Endothelial cell of umbilical vein (primary cell): Measurements from ENCODE around the gene DPM2. TPM values are rescaled to one million over a fixed set of nuclear protein-coding genes. Genes with fewer than 3 reads are reported as not detected.

Experiments
- BruUV-seq: library from RNA; stranded (reverse); fragments of 400-500 nt; replicated peaks from 2 replicates; lab custom pipeline; 2021; lab: Mats Ljungman, UMichigan
- CTCF ChIA-PET: fragments of 300-600, 350-600 bp; sonication (Branson Sonifier 250); formaldehyde crosslinking; loops from one replicate; lab custom pipeline; 2021; ENCODE audit warnings: antibody characterized with exemption, inconsistent platforms; lab: Charles Lee
- POLR2A ChIA-PET: fragments of 300-600, 350-600 bp; sonication (Branson Sonifier 250); formaldehyde crosslinking; loops from one replicate; lab custom pipeline; 2021; ENCODE audit warnings: antibody characterized with exemption, inconsistent platforms; lab: Charles Lee
- DNase-seq: peaks from one replicate; pipeline ENCODE4 v3.0.0-alpha.2; 2011; ENCODE audit warnings: low read depth, low spot score
- FAIRE-seq: peaks from 2 replicates; lab custom pipeline; 2011; peaks lifted over from hg19 to GRCh38; lab: Jason Lieb, UNC
- H2AFZ ChIP-seq: 2 replicates; pipeline ENCODE4 v1.6.0; 2012; ENCODE audit warnings: low read depth, low read length, control low read depth, inconsistent platforms
- H3K27ac ChIP-seq: 2 replicates; pipeline ENCODE4 v1.5.1; 2011; ENCODE audit warnings: low read depth, mild to moderate bottlenecking, control low read depth, low read length, moderate library complexity; ENCODE audit not compliant: insufficient read depth
- H3K27me3 ChIP-seq, 2 experiments: 2 replicates each; pipeline versions ENCODE4 v1.6.0 to v1.6.1; 2011; ENCODE audit warnings: low read length in 2 of 2, mixed read lengths in 1 of 2; ENCODE audit not compliant: control insufficient read depth in 2 of 2, insufficient read depth in 2 of 2
- H3K36me3 ChIP-seq, 2 experiments: 2 replicates in 1 of 2; 3 replicates in 1 of 2; pipeline ENCODE4 v1.5.1; 2011; ENCODE audit warnings: low read length in 2 of 2, mild to moderate bottlenecking in 1 of 2, moderate library complexity in 1 of 2; ENCODE audit not compliant: control insufficient read depth in 2 of 2, insufficient read depth in 2 of 2; ENCODE audit errors: extremely low read depth in 1 of 2
- H3K4me1 ChIP-seq: 3 replicates; pipeline ENCODE4 v1.5.1; 2011; ENCODE audit warnings: mild to moderate bottlenecking, low read length; ENCODE audit not compliant: control insufficient read depth, insufficient read depth; ENCODE audit errors: extremely low read depth
- H3K4me2 ChIP-seq: 2 replicates; pipeline ENCODE4 v1.6.1; 2011; ENCODE audit warnings: low read length, control low read depth, mixed read lengths; ENCODE audit not compliant: insufficient read depth
- H3K4me3 ChIP-seq, 3 experiments: fragments of 200-600 bp in 1 of 3; sonication (generic), shearing (Covaris generic) in 1 of 3; replicated peaks in 1 of 3; 2 replicates each; pipeline ENCODE4 v1.5.1; 2011 to 2016; ENCODE audit warnings: control low read depth in 3 of 3, low read length in 3 of 3, mild to moderate bottlenecking in 2 of 3, inconsistent platforms in 1 of 3, low read depth in 1 of 3, moderate library complexity in 1 of 3; ENCODE audit not compliant: insufficient read depth in 1 of 3
- H3K79me2 ChIP-seq: 2 replicates; pipeline ENCODE4 v1.6.0; 2012; ENCODE audit warnings: low read length, inconsistent platforms; ENCODE audit not compliant: control insufficient read depth, insufficient read depth
- H3K9ac ChIP-seq: replicated peaks from 2 replicates; pipeline ENCODE3; 2011; ENCODE audit warnings: low read length, control low read depth; ENCODE audit not compliant: insufficient read depth; ENCODE audit errors: extremely low read depth
- H3K9me1 ChIP-seq: replicated peaks from 3 replicates; pipeline ENCODE4 v1.6.0; 2011; ENCODE audit warnings: mild to moderate bottlenecking, low read length; ENCODE audit not compliant: control insufficient read depth, insufficient read depth; ENCODE audit errors: extremely low read depth
- H3K9me3 ChIP-seq: replicated peaks from 2 replicates; pipeline ENCODE4 v1.5.1; 2012; ENCODE audit warnings: low read length, inconsistent platforms; ENCODE audit not compliant: control insufficient read depth, insufficient read depth
- H4K20me1 ChIP-seq: replicated peaks from 2 replicates; pipeline ENCODE3; 2011; ENCODE audit warnings: mild to moderate bottlenecking, low read length; ENCODE audit not compliant: control insufficient read depth, insufficient read depth; ENCODE audit errors: extremely low read depth
- EZH2 ChIP-seq: IDR thresholded peaks from 2 replicates; pipeline ENCODE4 v1.6.1; 2012; ENCODE audit warnings: borderline replicate concordance, low read depth, mild to moderate bottlenecking, moderate library complexity, low read length, inconsistent platforms; ENCODE audit not compliant: severe bottlenecking
- FOS ChIP-seq: IDR thresholded peaks from 2 replicates; pipeline ENCODE4 v1.6.1; 2011; ENCODE audit warnings: mild to moderate bottlenecking, low read length, moderate library complexity, borderline replicate concordance; ENCODE audit not compliant: insufficient read depth
- GATA2 ChIP-seq: IDR thresholded peaks from 2 replicates; pipeline ENCODE4 v1.7.0; 2011; ENCODE audit warnings: low read depth, mild to moderate bottlenecking, moderate library complexity, mixed read lengths, low read length; ENCODE audit not compliant: insufficient read length, insufficient read depth
- JUN ChIP-seq: IDR thresholded peaks from 2 replicates; pipeline ENCODE4 v1.6.1; 2011; ENCODE audit warnings: borderline replicate concordance, low read depth; ENCODE audit not compliant: insufficient read length, insufficient read depth
- MYC ChIP-seq: IDR thresholded peaks from one replicate; pipeline ENCODE4 v1.6.1; 2011; ENCODE audit warnings: mild to moderate bottlenecking, low read depth, low read length
- POLR2A ChIP-seq: IDR thresholded peaks from 2 replicates; pipeline ENCODE4 v1.6.1; 2012; ENCODE audit warnings: low read depth, mild to moderate bottlenecking, control low read depth, low read length
- POLR2AphosphoS5 ChIP-seq: IDR thresholded peaks from 2 replicates; pipeline ENCODE4 v1.6.1; 2012; ENCODE audit warnings: low read depth, mild to moderate bottlenecking, control low read depth, low read length, moderate library complexity; ENCODE audit not compliant: insufficient read depth
- dilution Hi-C: fragments of 300-500 bp; cut with MboI; formaldehyde crosslinking; loops from one replicate; pipeline ENCODE4 v1.15.0; 2019; ENCODE audit warnings: low sequenced_read_pairs; ENCODE audit not compliant: extremely low pct_ligation_motif_present
- intact Hi-C: fragments of 100-400 bp; cut with micrococcal nuclease; formaldehyde crosslinking; loops from one replicate; pipeline ENCODE4 v1.10.0; 2022
- polyA plus RNA-seq, 4 experiments: library from polyadenylated mRNA; depleted of rRNA in 3 of 4; stranded (reverse) in 3 of 4; unstranded in 1 of 4; fragments of >200 nt; gene quantifications; 2 replicates each; pipeline versions ENCODE4 v1.2.1 to v1.2.3, GENCODE V29; 2011 to 2012; ENCODE audit warnings: missing spikeins in 1 of 4
- total RNA-seq: library from RNA; stranded (reverse); gene quantifications from 2 replicates; pipeline ENCODE4 v1.2.3, GENCODE V29; 2021
- TF ChIP-seq, protein P1 (sequence below), 2 donors: IDR thresholded peaks; 1 replicate in 1 of 2; 2 replicates in 1 of 2; pipeline ENCODE4 v1.5.1; 2011; ENCODE audit warnings: low read length in 2 of 2, mild to moderate bottlenecking in 2 of 2, moderate library complexity in 2 of 2, control low read depth in 1 of 2, inconsistent platforms in 1 of 2, low read depth in 1 of 2; ENCODE audit not compliant: insufficient read depth in 1 of 2; ENCODE audit errors: extremely low read depth in 1 of 2
- TF ChIP-seq, protein P2 (sequence below): IDR thresholded peaks from 2 replicates; pipeline ENCODE4 v1.6.1; 2011; ENCODE audit not compliant: insufficient read depth, insufficient read length

DPM2 gene
- total and polyA plus RNA-seq, 2 donors (not counting 3 experiments of a cell fraction or from before 2014, with no cell fraction given) = 47.9 to 63.9 TPM

DNA sequence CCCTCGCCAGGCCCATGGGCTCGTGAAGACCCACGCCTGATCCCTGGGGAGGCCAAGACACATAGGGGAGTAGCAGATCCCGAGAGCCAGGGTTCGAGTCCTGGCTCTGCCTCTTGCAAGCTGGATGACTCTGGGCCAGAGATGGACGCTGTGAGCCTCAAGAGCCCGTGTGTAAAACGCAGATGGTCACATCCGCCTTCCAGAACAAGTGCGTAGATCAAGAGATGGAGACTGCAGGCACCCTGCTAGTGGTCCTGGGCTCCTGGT is 29.1 kb downstream of the DPM2 start:
- Histone ChIP-seq H3K79me2 (no peaks in the 10 kb centered on the region), H4K20me1 (no peaks in the 10 kb centered on the region), H3K4me3 (no peak overlapping the region), H3K36me3 (peaks cover 0 to 22% of the 10 kb centered on the region in 2 experiments), H2AFZ (no peak overlapping the region), H3K4me2 (no peak overlapping the region), H3K9me3 (no peaks in the 10 kb centered on the region), H3K27me3 (no peaks in the 10 kb centered on the region), H3K9ac (no peak overlapping the region), H3K4me1 (peaks cover 35% of the 10 kb centered on the region), H3K27ac (no peak overlapping the region), H3K9me1 (no peaks in the 10 kb centered on the region)
- POLR2A ChIA-PET = no interaction called here
- DNase-seq (no peak), FAIRE-seq (no peak)
- CTCF ChIA-PET = no interaction called here
- BruUV-seq = no TSS peak
- dilution Hi-C loops (no loop called here), intact Hi-C loops (no loop called here)
- TF ChIP-seq, protein P1, sequence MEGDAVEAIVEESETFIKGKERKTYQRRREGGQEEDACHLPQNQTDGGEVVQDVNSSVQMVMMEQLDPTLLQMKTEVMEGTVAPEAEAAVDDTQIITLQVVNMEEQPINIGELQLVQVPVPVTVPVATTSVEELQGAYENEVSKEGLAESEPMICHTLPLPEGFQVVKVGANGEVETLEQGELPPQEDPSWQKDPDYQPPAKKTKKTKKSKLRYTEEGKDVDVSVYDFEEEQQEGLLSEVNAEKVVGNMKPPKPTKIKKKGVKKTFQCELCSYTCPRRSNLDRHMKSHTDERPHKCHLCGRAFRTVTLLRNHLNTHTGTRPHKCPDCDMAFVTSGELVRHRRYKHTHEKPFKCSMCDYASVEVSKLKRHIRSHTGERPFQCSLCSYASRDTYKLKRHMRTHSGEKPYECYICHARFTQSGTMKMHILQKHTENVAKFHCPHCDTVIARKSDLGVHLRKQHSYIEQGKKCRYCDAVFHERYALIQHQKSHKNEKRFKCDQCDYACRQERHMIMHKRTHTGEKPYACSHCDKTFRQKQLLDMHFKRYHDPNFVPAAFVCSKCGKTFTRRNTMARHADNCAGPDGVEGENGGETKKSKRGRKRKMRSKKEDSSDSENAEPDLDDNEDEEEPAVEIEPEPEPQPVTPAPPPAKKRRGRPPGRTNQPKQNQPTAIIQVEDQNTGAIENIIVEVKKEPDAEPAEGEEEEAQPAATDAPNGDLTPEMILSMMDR (IDR thresholded peaks at IDR 0.05; ENCODE audit: extremely low read depth in 1 of 2, insufficient read depth in 1 of 2, low read depth in 1 of 2, low read length in 2 of 2) = no peak
- TF ChIP-seq, protein P2, sequence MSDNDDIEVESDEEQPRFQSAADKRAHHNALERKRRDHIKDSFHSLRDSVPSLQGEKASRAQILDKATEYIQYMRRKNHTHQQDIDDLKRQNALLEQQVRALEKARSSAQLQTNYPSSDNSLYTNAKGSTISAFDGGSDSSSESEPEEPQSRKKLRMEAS = no peak
- no peak for TF ChIP-seq POLR2AphosphoS5
- TF ChIP-seq FOS = no peak
- TF ChIP-seq EZH2 = no peak
- no peak for TF ChIP-seq GATA2
- no peak for TF ChIP-seq MYC
- no peak for TF ChIP-seq JUN
- TF ChIP-seq POLR2A = no peak
